Gastrocnemius medialis (tissue), 4 donors: Measurements from ENCODE around the gene ADARB2. TPM values are rescaled to one million over a fixed set of nuclear protein-coding genes. Genes with fewer than 3 reads are reported as not detected.

Experiments used
- ATAC-seq, 2 donors: fragments of 150-250 bp; one replicate each; pipeline ENCODE4 v1.9.1; 2016
- DNase-seq, 2 donors: peaks; one replicate each; pipeline ENCODE4 v3.0.0-alpha.2; 2019
- H3K27ac ChIP-seq, 4 donors: fragments of 200-600 bp; sonication (generic); 1 replicate in 1 of 4; 2 replicates in 3 of 4; pipeline ENCODE4 v1.5.1; 2016 to 2018; ENCODE audit warnings: mild to moderate bottlenecking in 2 of 4, moderate library complexity in 1 of 4
- H3K27me3 ChIP-seq, 3 donors: fragments of 200-600 bp; sonication (generic) in 2 of 3; 1 replicate in 1 of 3; 2 replicates in 2 of 3; pipeline versions ENCODE4 v1.5.1 to v1.6.0; 2016 to 2019; ENCODE audit warnings: mild to moderate bottlenecking in 1 of 3, moderate library complexity in 1 of 3
- H3K36me3 ChIP-seq, 2 donors: fragments of 200-600 bp; sonication (generic) in 1 of 2; one replicate each; pipeline ENCODE4 v1.5.1; 2017 to 2018
- H3K4me1 ChIP-seq, 2 donors: fragments of 200-600 bp; sonication (generic) in 1 of 2; one replicate each; pipeline ENCODE4 v1.5.1; 2016 to 2017; ENCODE audit warnings: mild to moderate bottlenecking in 2 of 2
- H3K4me3 ChIP-seq, 4 donors: fragments of 200-600 bp; sonication (generic) in 3 of 4; 1 replicate in 1 of 4; 2 replicates in 3 of 4; pipeline ENCODE4 v1.5.1; 2016 to 2019; ENCODE audit warnings: mild to moderate bottlenecking in 2 of 4
- H3K9me3 ChIP-seq, 3 donors: fragments of 200-600 bp; sonication (generic) in 2 of 3; 1 replicate in 1 of 3; 2 replicates in 2 of 3; pipeline ENCODE4 v1.5.1; 2016 to 2019
- POLR2A ChIP-seq, 2 donors: fragments of 450-650 bp; IDR thresholded peaks; one replicate each; pipeline ENCODE4 v1.6.1; 2017; ENCODE audit warnings: antibody characterized with exemption in 2 of 2, mild to moderate bottlenecking in 2 of 2, moderate library complexity in 2 of 2
- in situ Hi-C, 4 donors: fragments of 200-750 bp; cut with MboI; loops; one replicate each; pipeline versions ENCODE4 v1.15.0 to v1.8.0; 2017; ENCODE audit warnings: low sequenced_read_pairs in 4 of 4
- intact Hi-C: fragments of 100-400 bp; cut with DNase I; formaldehyde crosslinking; loops from one replicate; pipeline ENCODE4 v1.15.1; 2023; ENCODE audit warnings: low total_unique reads
- total RNA-seq, 4 donors: library from RNA; depleted of rRNA; stranded (reverse); fragments of >200 nt; gene quantifications; one replicate each; pipeline versions ENCODE4 v1.1.0 to v1.2.3, GENCODE V29; 2016
- TF ChIP-seq, protein P1 (sequence below), 5 experiments: fragments of 450-650 bp in 3 of 5; fragments of 200-600 bp in 2 of 5; sonication (generic) in 2 of 5; IDR thresholded peaks in 4 of 5; conservative IDR thresholded peaks in 1 of 5; 1 replicate in 4 of 5; 2 replicates in 1 of 5; pipeline ENCODE4 v1.5.1; 2016 to 2019; ENCODE audit warnings: antibody characterized with exemption in 5 of 5, mild to moderate bottlenecking in 3 of 5, moderate library complexity in 3 of 5

The ADARB2 gene
- total RNA-seq, 4 donors from 2014 or later, result 0.07 to 0.87 (median 0.10) TPM

DNA sequence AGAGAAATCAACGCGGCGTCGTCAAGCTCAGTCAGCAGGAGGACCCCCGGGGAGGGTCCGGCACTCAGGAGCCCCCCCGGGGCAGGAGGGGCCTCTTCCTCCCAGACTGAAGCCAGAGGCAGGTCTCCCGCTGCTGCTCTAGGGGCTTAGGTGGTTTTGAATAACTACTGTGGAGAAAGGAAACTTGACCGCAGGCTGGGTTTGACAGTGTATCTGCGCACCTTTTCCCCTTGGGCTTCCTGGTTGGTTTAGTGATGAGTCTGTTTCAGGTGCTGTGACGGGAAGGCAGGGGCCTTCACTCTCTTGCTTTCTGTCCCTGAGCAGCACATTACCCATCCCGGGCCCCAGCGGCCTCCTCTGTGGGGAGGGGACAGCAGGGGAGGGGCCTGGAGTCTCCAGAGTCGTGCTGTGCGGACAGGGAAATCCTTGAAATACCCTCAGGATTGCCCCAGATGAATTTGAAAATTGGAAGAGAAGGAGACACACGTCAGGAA is 262.2 kb downstream of the ADARB2 start:
- Histone ChIP-seq H3K4me3 (no peak overlapping the region), H3K27ac (no peak overlapping the region), H3K36me3 (no peaks in the 10 kb centered on the region), H3K4me1 (no peaks in the 10 kb centered on the region), H3K9me3 (no peaks in the 10 kb centered on the region), H3K27me3 (peaks cover 0 to 3% (median 0%) of the 10 kb centered on the region in 3 donors)
- no peak for ATAC-seq
- no peak for DNase-seq
- intact Hi-C loops (no loop called here), in situ Hi-C loops (no loop called here)
- TF ChIP-seq POLR2A (IDR thresholded peaks at IDR 0.05), result no peak
- TF ChIP-seq, protein P1, sequence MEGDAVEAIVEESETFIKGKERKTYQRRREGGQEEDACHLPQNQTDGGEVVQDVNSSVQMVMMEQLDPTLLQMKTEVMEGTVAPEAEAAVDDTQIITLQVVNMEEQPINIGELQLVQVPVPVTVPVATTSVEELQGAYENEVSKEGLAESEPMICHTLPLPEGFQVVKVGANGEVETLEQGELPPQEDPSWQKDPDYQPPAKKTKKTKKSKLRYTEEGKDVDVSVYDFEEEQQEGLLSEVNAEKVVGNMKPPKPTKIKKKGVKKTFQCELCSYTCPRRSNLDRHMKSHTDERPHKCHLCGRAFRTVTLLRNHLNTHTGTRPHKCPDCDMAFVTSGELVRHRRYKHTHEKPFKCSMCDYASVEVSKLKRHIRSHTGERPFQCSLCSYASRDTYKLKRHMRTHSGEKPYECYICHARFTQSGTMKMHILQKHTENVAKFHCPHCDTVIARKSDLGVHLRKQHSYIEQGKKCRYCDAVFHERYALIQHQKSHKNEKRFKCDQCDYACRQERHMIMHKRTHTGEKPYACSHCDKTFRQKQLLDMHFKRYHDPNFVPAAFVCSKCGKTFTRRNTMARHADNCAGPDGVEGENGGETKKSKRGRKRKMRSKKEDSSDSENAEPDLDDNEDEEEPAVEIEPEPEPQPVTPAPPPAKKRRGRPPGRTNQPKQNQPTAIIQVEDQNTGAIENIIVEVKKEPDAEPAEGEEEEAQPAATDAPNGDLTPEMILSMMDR (IDR thresholded peaks at IDR 0.05 in 4 of 5, conservative IDR thresholded peaks at IDR 0.05 in 1 of 5), result no peak

DNA sequence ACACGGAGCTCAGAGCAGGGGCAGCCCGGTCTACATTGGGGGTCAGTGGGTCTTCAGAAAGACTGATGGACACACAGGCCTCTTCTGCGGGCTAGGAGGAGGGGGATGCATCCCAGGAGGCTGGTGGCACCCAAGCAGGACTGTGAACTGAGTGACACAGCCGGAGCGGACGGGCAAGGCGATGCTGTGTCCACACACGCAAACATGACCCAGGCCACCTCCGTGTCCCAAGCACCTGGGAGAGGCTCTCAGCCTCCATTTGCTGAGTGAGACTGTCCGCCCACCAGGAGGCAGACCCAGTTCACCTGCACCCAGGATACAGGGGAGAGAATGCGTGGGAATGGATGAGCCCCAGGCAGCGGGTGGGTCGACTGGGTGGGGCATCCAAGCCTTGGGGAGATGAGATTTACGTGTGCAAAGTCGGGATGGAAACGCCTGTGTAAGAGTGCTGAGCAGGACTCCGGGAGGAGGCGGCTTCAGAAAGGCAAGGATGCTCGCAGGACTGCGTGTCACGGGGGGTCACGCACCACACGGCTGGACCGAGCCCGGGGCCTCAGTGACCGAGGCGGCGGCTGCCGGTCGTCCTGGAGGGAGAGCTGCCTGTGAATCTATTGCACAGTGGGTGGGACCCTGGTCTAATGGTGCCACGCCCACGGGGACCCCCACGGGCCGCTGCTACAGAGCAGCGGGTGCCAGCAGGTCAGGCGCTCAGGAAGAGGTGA is 262.8 kb downstream of the ADARB2 start:
- intact Hi-C loops, result no loop called here
- H3K4me3 ChIP-seq, result no peak overlapping the region
- in situ Hi-C loops, result no loop called here
- peaks cover 0 to 3% (median 0%) of the 10 kb centered on the region in 3 donors for H3K27me3 ChIP-seq
- ATAC-seq (no peak), DNase-seq (no peak)
- no peaks in the 10 kb centered on the region for H3K4me1 ChIP-seq
- no peaks in the 10 kb centered on the region for H3K9me3 ChIP-seq
- TF ChIP-seq, protein P1 (IDR thresholded peaks at IDR 0.05 in 4 of 5, conservative IDR thresholded peaks at IDR 0.05 in 1 of 5), result no peak
- TF ChIP-seq POLR2A (IDR thresholded peaks at IDR 0.05), result no peak
- H3K27ac ChIP-seq, result no peak overlapping the region
- no peaks in the 10 kb centered on the region for H3K36me3 ChIP-seq

DNA sequence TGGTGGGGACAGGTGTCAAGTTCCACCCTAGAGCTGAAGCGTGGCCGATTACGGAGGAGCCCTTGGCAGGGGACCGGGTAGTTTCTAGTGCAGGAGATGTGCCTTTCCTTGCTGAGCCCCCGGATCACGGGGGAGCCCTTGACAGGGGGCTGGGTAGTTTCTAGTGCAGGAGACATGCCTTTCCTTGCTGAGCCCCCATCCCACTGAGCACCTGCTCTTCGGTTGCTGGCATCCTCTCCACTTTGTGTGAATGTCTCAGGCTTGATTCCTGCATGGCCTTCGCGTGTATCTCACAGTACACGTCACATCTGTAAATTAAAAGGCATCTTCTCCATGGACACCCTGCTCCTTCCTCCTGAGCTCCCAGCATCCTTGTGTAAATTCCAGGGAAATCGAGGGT is 263.5 kb downstream of the ADARB2 start:
- in situ Hi-C loops, result no loop called here
- Histone ChIP-seq H3K4me1 (no peaks in the 10 kb centered on the region), H3K4me3 (no peak overlapping the region), H3K36me3 (no peaks in the 10 kb centered on the region), H3K27ac (no peak overlapping the region), H3K27me3 (peaks cover 0 to 7% (median 0%) of the 10 kb centered on the region in 3 donors), H3K9me3 (no peaks in the 10 kb centered on the region)
- no peak for ATAC-seq
- intact Hi-C loops, result no loop called here
- TF ChIP-seq POLR2A (IDR thresholded peaks at IDR 0.05), result no peak
- TF ChIP-seq, protein P1 (IDR thresholded peaks at IDR 0.05 in 4 of 5, conservative IDR thresholded peaks at IDR 0.05 in 1 of 5), result no peak
- DNase-seq, result no peak

DNA sequence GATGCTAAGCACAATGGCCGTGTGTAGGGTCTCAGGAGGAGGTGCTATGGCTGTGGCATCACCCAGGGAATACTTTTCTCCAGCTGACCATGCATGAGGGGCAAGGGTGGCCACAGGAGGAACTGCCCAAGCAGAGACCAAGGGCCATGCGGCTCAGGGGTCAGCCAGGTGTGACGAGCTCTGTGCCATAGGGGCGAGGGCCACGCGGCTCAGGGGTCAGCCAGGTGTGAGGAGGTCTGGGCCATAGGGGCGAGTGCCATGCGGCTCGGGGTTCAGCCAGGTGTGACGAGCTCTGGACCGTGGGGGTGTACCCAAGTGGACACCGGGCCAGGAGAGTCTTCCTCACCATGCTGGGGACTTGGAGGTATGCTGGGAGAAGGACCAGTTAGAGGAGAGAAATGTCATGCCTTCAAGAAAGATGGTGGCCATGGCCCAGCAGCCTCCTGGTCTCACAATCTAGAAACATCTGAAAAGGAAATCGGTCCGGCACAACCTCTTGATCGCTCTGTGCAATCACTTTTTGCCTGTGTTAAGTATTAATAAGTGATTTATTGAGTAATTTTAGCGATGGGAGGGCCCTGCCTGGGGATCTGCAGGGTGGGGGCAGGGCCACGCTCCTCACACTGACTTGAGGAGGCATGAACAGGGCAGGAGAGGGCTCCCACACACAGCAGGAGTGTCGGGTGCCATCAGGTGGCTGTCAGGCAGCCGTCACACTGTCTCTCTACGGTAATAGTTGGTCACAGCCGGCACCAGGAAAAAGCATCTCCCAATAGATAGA is 265.0 kb downstream of the ADARB2 start:
- Histone ChIP-seq H3K4me1 (no peaks in the 10 kb centered on the region), H3K27me3 (peaks cover 0 to 8% (median 4%) of the 10 kb centered on the region in 3 donors), H3K36me3 (no peaks in the 10 kb centered on the region), H3K4me3 (no peak overlapping the region), H3K9me3 (no peaks in the 10 kb centered on the region), H3K27ac (no peak overlapping the region)
- TF ChIP-seq, protein P1 (IDR thresholded peaks at IDR 0.05 in 4 of 5, conservative IDR thresholded peaks at IDR 0.05 in 1 of 5), result no peak
- TF ChIP-seq POLR2A (IDR thresholded peaks at IDR 0.05), result no peak
- in situ Hi-C loops (no loop called here), intact Hi-C loops (no loop called here)
- DNase-seq, result no peak
- ATAC-seq, result no peak
